ENCODE results near the gene BRSK2.

BRSK2 gene

GRCh38 chr11:1404461-1405185, 14.9 kb downstream of the BRSK2 start:
- Histone ChIP-seq H3K36me3 (ENCODE audit: control insufficient read depth, insufficient read depth, low read length) (no peaks in the 10 kb centered on the region), H3K4me1 (peaks cover 2% of the 10 kb centered on the region), H3K4me2 (ENCODE audit: low read length) (no peak overlapping the region), H3K27me3 (ENCODE audit: control insufficient read depth, insufficient read depth, low read length) (no peaks in the 10 kb centered on the region), H3K27ac (no peak overlapping the region), H3K9me3 (ENCODE audit: control insufficient read depth, low read length) (no peaks in the 10 kb centered on the region), H3K9ac (no peak overlapping the region), H2AFZ (no peak overlapping the region), H3K79me2 (peaks cover 2% of the 10 kb centered on the region), H3K4me3 (ENCODE audit: low read depth, low read length) (no peak overlapping the region)
- no peak for TF ChIP-seq CTCF (IDR thresholded peaks at IDR 0.05)

- Histone ChIP-seq H3K4me1 (peaks cover 2% of the 10 kb centered on the region), H3K27ac (no peak overlapping the region), H2AFZ (no peak overlapping the region), H3K27me3 (ENCODE audit: control insufficient read depth, insufficient read depth, low read length) (no peaks in the 10 kb centered on the region), H3K9ac (no peak overlapping the region), H3K79me2 (peaks cover 2% of the 10 kb centered on the region), H3K4me3 (ENCODE audit: low read depth, low read length) (no peak overlapping the region), H3K36me3 (ENCODE audit: control insufficient read depth, insufficient read depth, low read length) (no peaks in the 10 kb centered on the region), H3K9me3 (ENCODE audit: control insufficient read depth, low read length) (no peaks in the 10 kb centered on the region), H3K4me2 (ENCODE audit: low read length) (no peak overlapping the region)
- TF ChIP-seq CTCF (IDR thresholded peaks at IDR 0.05) = no peak
Observed at GRCh38 chr11:1405186-1406020, 15.7 kb downstream of the BRSK2 start.

GRCh38 chr11:1406571-1407485, 17.1 kb downstream of the BRSK2 start:
- H3K27me3 ChIP-seq (ENCODE audit: control insufficient read depth, insufficient read depth, low read length) = no peaks in the 10 kb centered on the region
- no peaks in the 10 kb centered on the region for H3K36me3 ChIP-seq (ENCODE audit: control insufficient read depth, insufficient read depth, low read length)
- H3K4me3 ChIP-seq (ENCODE audit: low read depth, low read length) = no peak overlapping the region
- peaks cover 2% of the 10 kb centered on the region for H3K79me2 ChIP-seq
- no peak overlapping the region for H3K9ac ChIP-seq
- H3K4me2 ChIP-seq (ENCODE audit: low read length) = no peak overlapping the region
- H3K27ac ChIP-seq = no peak overlapping the region
- no peaks in the 10 kb centered on the region for H3K9me3 ChIP-seq (ENCODE audit: control insufficient read depth, low read length)
- H2AFZ ChIP-seq = no peak overlapping the region
- no peak for TF ChIP-seq CTCF (IDR thresholded peaks at IDR 0.05)
- H3K4me1 ChIP-seq = peaks cover 2% of the 10 kb centered on the region

GRCh38 chr11:1407668-1408067, 17.9 kb downstream of the BRSK2 start:
- H3K79me2 ChIP-seq = no peaks in the 10 kb centered on the region
- H3K4me1 ChIP-seq = peaks cover 2% of the 10 kb centered on the region
- H3K4me3 ChIP-seq (ENCODE audit: low read depth, low read length) = no peak overlapping the region
- H3K4me2 ChIP-seq (ENCODE audit: low read length) = no peak overlapping the region
- no peak overlapping the region for H3K9ac ChIP-seq
- no peaks in the 10 kb centered on the region for H3K9me3 ChIP-seq (ENCODE audit: control insufficient read depth, low read length)
- no peak for TF ChIP-seq CTCF (IDR thresholded peaks at IDR 0.05)
- H3K36me3 ChIP-seq (ENCODE audit: control insufficient read depth, insufficient read depth, low read length) = no peaks in the 10 kb centered on the region
- H3K27me3 ChIP-seq (ENCODE audit: control insufficient read depth, insufficient read depth, low read length) = no peaks in the 10 kb centered on the region
- H3K27ac ChIP-seq = no peak overlapping the region
- no peak overlapping the region for H2AFZ ChIP-seq
